GM23338 (cell line): ENCODE data around the gene CTNNA2. TPM values are rescaled to one million over a fixed set of nuclear protein-coding genes. Genes with fewer than 3 reads are reported as not detected.

Experiments used
- ATAC-seq: fragments of 200-7000 bp; cut with Tn5 transposase; 3 replicates; pipeline ENCODE4 v1.9.1; 2020
- DNase-seq: peaks from one replicate; pipeline ENCODE4 v3.0.0-alpha.2; 2015; ENCODE audit warnings: low spot score
- H2AFZ ChIP-seq: fragments of 200-600 bp; sonication (generic); 2 replicates; pipeline ENCODE4 v1.8.0; 2016; ENCODE audit warnings: antibody characterized with exemption, mild to moderate bottlenecking, moderate library complexity
- H3F3A ChIP-seq: fragments of 200-600 bp; sonication (generic); replicated peaks from 2 replicates; pipeline ENCODE4 v1.8.0; 2017; ENCODE audit warnings: antibody characterized with exemption, mixed run types, low read depth
- H3K27ac ChIP-seq: fragments of 200-600 bp; sonication (generic); 2 replicates; pipeline ENCODE4 v1.6.1; 2016; ENCODE audit warnings: low read depth
- H3K27me3 ChIP-seq: fragments of 200-600 bp; sonication (generic); 2 replicates; pipeline ENCODE4 v1.8.0; 2016; ENCODE audit warnings: mild to moderate bottlenecking, mixed run types, moderate library complexity; ENCODE audit not compliant: insufficient read depth
- H3K36me3 ChIP-seq: fragments of 200-600 bp; sonication (generic); 2 replicates; pipeline ENCODE4 v1.8.0; 2016; ENCODE audit warnings: mild to moderate bottlenecking; ENCODE audit not compliant: insufficient read depth
- H3K4me1 ChIP-seq: fragments of 200-600 bp; sonication (generic); 2 replicates; pipeline ENCODE4 v1.8.0; 2016; ENCODE audit warnings: mild to moderate bottlenecking, moderate library complexity; ENCODE audit not compliant: insufficient read depth
- H3K4me2 ChIP-seq: fragments of 200-600 bp; sonication (generic); 2 replicates; pipeline ENCODE4 v1.7.1; 2017; ENCODE audit warnings: mixed run types
- H3K4me3 ChIP-seq: fragments of 200-600 bp; sonication (generic); 2 replicates; pipeline ENCODE4 v1.6.1; 2016; ENCODE audit warnings: mixed run types
- H3K79me2 ChIP-seq: fragments of 200-600 bp; sonication (generic); replicated peaks from 2 replicates; pipeline ENCODE4 v1.8.0; 2017; ENCODE audit warnings: mild to moderate bottlenecking; ENCODE audit not compliant: insufficient read depth
- H3K9me2 ChIP-seq: fragments of 200-600 bp; sonication (generic); 2 replicates; pipeline ENCODE4 v1.8.0; 2017; ENCODE audit not compliant: insufficient read depth
- H4K20me1 ChIP-seq: fragments of 200-600 bp; sonication (generic); replicated peaks from 2 replicates; pipeline ENCODE4 v1.8.0; 2017; ENCODE audit warnings: mild to moderate bottlenecking; ENCODE audit not compliant: insufficient read depth
- H3K27ac Mint-ChIP-seq: 2 replicates; pipeline ENCODE4 v1.8.0; 2020; ENCODE audit warnings: inconsistent platforms, mild to moderate bottlenecking, moderate library complexity, mixed read lengths
- H3K27me3 Mint-ChIP-seq: 3 replicates; pipeline ENCODE4 v1.8.0; 2022; ENCODE audit warnings: low read depth, mild to moderate bottlenecking, moderate library complexity, mixed read lengths, inconsistent platforms; ENCODE audit not compliant: insufficient read depth, poor library complexity
- H3K36me3 Mint-ChIP-seq: 3 replicates; pipeline ENCODE4 v1.8.0; 2021; ENCODE audit warnings: low read depth, mild to moderate bottlenecking, inconsistent platforms, moderate library complexity, mixed read lengths
- H3K4me1 Mint-ChIP-seq: 3 replicates; pipeline ENCODE4 v1.8.0; 2020; ENCODE audit warnings: mild to moderate bottlenecking, inconsistent platforms, mixed read lengths
- H3K4me3 Mint-ChIP-seq: 3 replicates; pipeline ENCODE4 v1.8.0; 2021; ENCODE audit warnings: moderate library complexity, mild to moderate bottlenecking, inconsistent platforms, mixed read lengths
- H3K9me3 Mint-ChIP-seq: 3 replicates; pipeline ENCODE4 v1.8.0; 2020; ENCODE audit warnings: moderate library complexity, mild to moderate bottlenecking, inconsistent platforms, mixed read lengths
- EZH2 ChIP-seq: fragments of 200-600 bp; sonication (generic); IDR thresholded peaks from one replicate; pipeline ENCODE4 v1.8.0; 2017; ENCODE audit warnings: antibody characterized with exemption, mild to moderate bottlenecking, low read depth; ENCODE audit not compliant: unreplicated experiment
- EZH2phosphoT487 ChIP-seq: fragments of 200-600 bp; sonication (generic); IDR thresholded peaks from one replicate; pipeline ENCODE4 v1.8.1; 2018; ENCODE audit warnings: antibody characterized with exemption; ENCODE audit not compliant: unreplicated experiment
- NANOG ChIP-seq: IDR thresholded peaks from 2 replicates; pipeline ENCODE4 v1.6.1; 2016; ENCODE audit warnings: antibody characterized with exemption, borderline replicate concordance
- POLR2AphosphoS5 ChIP-seq: IDR thresholded peaks from 2 replicates; pipeline ENCODE4 v1.6.1; 2016; ENCODE audit warnings: antibody characterized with exemption, low read depth
- ZNF114 ChIP-seq: fragments of 250-450 bp; sonication (Bioruptor Pico); IDR thresholded peaks from 2 replicates; pipeline ENCODE4 v1.5.0; 2020; ENCODE audit warnings: mild to moderate bottlenecking, moderate library complexity
- ZNF331 ChIP-seq: fragments of 250-450 bp; sonication (Bioruptor Pico); IDR thresholded peaks from 2 replicates; pipeline ENCODE4 v1.5.0; 2020; ENCODE audit warnings: low read depth, mild to moderate bottlenecking, moderate library complexity
- polyA plus RNA-seq: library from polyadenylated mRNA; unstranded; fragments of >200 nt; fragmentation: Nextera tagmentation; extraction: Ambion mirVana; gene quantifications from 2 replicates; pipeline ENCODE4 v1.2.1, GENCODE V29; 2016
- total RNA-seq: library from RNA; depleted of rRNA; stranded (reverse); fragments of >200 nt; shearing (Covaris generic); gene quantifications from 2 replicates; pipeline ENCODE4 v1.2.3, GENCODE V29; 2014
- TF ChIP-seq, protein P1 (sequence below), 2 experiments: fragments of 200-600 bp in 1 of 2; sonication (generic) in 1 of 2; conservative IDR thresholded peaks; 2 replicates each; pipeline versions ENCODE4 v1.5.1 to v1.6.1; 2016 to 2017; ENCODE audit warnings: antibody characterized with exemption in 2 of 2, low read depth in 2 of 2, mild to moderate bottlenecking in 2 of 2, moderate library complexity in 1 of 2
- TF ChIP-seq, protein P2 (sequence below): fragments of 250-450 bp; sonication (Bioruptor Pico); IDR thresholded peaks from 2 replicates; pipeline ENCODE4 v1.5.0; 2020; ENCODE audit warnings: mild to moderate bottlenecking, moderate library complexity
- TF ChIP-seq, protein P3 (sequence below): IDR thresholded peaks from 2 replicates; pipeline ENCODE4 v1.6.1; 2016; ENCODE audit warnings: antibody characterized with exemption
- TF ChIP-seq, protein P4 (sequence below): IDR thresholded peaks from one replicate; pipeline ENCODE4 v1.6.1; 2018; ENCODE audit warnings: antibody characterized with exemption; ENCODE audit not compliant: unreplicated experiment

Gene CTNNA2
- total and polyA plus RNA-seq, 2 experiments from 2014 or later, result 6.4 to 15.6 TPM

DNA sequence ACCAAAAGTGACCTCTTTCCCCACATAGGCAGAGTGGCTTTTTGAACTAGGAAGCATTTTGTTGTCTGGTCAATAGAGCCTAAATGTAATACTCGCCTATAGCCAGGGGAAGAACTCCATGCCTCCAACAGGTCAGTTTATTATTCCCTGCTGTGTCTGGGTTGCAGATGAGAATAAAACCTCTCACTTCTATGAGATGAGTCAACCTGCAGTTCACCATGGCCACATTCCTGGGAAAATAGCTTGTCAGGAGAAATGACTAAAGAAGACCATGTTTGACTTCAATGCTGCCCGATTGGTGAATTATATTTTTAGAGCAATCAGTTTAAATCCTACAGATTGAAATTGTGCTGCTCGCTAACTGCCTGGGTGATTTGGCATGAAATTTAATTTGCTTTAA, 838.4 kb downstream of the CTNNA2 start (continued):
- TF ChIP-seq, protein P1, sequence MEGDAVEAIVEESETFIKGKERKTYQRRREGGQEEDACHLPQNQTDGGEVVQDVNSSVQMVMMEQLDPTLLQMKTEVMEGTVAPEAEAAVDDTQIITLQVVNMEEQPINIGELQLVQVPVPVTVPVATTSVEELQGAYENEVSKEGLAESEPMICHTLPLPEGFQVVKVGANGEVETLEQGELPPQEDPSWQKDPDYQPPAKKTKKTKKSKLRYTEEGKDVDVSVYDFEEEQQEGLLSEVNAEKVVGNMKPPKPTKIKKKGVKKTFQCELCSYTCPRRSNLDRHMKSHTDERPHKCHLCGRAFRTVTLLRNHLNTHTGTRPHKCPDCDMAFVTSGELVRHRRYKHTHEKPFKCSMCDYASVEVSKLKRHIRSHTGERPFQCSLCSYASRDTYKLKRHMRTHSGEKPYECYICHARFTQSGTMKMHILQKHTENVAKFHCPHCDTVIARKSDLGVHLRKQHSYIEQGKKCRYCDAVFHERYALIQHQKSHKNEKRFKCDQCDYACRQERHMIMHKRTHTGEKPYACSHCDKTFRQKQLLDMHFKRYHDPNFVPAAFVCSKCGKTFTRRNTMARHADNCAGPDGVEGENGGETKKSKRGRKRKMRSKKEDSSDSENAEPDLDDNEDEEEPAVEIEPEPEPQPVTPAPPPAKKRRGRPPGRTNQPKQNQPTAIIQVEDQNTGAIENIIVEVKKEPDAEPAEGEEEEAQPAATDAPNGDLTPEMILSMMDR (conservative IDR thresholded peaks at IDR 0.05; ENCODE audit: low read depth in 2 of 2), result no peak

DNA sequence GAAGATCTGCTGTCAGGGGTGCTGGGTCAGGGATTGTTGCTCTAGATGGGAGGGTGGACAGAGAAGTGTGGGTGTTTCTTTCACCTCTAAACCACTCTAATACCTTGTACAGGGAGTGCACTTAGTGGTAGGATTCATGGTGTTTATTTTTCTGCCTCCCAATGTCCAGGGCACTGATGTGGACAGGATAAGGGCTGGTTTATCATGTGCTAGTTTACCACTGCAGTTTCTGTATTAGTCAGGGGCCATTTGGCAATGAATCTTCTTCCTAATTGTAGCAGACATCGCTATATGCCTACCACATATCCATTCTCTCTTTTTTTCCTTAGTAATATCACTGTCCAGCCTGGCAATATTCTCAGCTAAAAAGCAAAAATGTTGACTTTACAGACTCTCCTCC, 842.0 kb downstream of the CTNNA2 start:
- ATAC-seq, result no peak
- no peaks in the 10 kb centered on the region for H3K36me3 ChIP-seq
- no peak overlapping the region for H2AFZ ChIP-seq
- H3K27me3 Mint-ChIP-seq, result peaks cover 2% of the 10 kb centered on the region
- H3F3A ChIP-seq, result no peaks in the 10 kb centered on the region
- no peak overlapping the region for H3K4me2 ChIP-seq
- H3K36me3 Mint-ChIP-seq, result no peaks in the 10 kb centered on the region
- H3K27me3 ChIP-seq, result peaks cover 10% of the 10 kb centered on the region; the same call in 1 of the 2 replicates
- H3K4me3 Mint-ChIP-seq, result no peak overlapping the region
- no peak overlapping the region for H3K4me3 ChIP-seq
- no peaks in the 10 kb centered on the region for H3K79me2 ChIP-seq
- no peak for DNase-seq
- H3K4me1 ChIP-seq, result peaks cover 1% of the 10 kb centered on the region; the same call in 1 of the 2 replicates
- H3K9me3 Mint-ChIP-seq, result no peaks in the 10 kb centered on the region
- H3K9me2 ChIP-seq, result no peaks in the 10 kb centered on the region
- no peak overlapping the region for H3K27ac ChIP-seq
- no peak overlapping the region for H3K27ac Mint-ChIP-seq
- H3K4me1 Mint-ChIP-seq, result peaks cover 10% of the 10 kb centered on the region
- H4K20me1 ChIP-seq, result no peaks in the 10 kb centered on the region; the same call in 1 of the 2 replicates
- no peak for TF ChIP-seq ZNF114 (CRISPR knock-in tag)
- TF ChIP-seq, protein P2, sequence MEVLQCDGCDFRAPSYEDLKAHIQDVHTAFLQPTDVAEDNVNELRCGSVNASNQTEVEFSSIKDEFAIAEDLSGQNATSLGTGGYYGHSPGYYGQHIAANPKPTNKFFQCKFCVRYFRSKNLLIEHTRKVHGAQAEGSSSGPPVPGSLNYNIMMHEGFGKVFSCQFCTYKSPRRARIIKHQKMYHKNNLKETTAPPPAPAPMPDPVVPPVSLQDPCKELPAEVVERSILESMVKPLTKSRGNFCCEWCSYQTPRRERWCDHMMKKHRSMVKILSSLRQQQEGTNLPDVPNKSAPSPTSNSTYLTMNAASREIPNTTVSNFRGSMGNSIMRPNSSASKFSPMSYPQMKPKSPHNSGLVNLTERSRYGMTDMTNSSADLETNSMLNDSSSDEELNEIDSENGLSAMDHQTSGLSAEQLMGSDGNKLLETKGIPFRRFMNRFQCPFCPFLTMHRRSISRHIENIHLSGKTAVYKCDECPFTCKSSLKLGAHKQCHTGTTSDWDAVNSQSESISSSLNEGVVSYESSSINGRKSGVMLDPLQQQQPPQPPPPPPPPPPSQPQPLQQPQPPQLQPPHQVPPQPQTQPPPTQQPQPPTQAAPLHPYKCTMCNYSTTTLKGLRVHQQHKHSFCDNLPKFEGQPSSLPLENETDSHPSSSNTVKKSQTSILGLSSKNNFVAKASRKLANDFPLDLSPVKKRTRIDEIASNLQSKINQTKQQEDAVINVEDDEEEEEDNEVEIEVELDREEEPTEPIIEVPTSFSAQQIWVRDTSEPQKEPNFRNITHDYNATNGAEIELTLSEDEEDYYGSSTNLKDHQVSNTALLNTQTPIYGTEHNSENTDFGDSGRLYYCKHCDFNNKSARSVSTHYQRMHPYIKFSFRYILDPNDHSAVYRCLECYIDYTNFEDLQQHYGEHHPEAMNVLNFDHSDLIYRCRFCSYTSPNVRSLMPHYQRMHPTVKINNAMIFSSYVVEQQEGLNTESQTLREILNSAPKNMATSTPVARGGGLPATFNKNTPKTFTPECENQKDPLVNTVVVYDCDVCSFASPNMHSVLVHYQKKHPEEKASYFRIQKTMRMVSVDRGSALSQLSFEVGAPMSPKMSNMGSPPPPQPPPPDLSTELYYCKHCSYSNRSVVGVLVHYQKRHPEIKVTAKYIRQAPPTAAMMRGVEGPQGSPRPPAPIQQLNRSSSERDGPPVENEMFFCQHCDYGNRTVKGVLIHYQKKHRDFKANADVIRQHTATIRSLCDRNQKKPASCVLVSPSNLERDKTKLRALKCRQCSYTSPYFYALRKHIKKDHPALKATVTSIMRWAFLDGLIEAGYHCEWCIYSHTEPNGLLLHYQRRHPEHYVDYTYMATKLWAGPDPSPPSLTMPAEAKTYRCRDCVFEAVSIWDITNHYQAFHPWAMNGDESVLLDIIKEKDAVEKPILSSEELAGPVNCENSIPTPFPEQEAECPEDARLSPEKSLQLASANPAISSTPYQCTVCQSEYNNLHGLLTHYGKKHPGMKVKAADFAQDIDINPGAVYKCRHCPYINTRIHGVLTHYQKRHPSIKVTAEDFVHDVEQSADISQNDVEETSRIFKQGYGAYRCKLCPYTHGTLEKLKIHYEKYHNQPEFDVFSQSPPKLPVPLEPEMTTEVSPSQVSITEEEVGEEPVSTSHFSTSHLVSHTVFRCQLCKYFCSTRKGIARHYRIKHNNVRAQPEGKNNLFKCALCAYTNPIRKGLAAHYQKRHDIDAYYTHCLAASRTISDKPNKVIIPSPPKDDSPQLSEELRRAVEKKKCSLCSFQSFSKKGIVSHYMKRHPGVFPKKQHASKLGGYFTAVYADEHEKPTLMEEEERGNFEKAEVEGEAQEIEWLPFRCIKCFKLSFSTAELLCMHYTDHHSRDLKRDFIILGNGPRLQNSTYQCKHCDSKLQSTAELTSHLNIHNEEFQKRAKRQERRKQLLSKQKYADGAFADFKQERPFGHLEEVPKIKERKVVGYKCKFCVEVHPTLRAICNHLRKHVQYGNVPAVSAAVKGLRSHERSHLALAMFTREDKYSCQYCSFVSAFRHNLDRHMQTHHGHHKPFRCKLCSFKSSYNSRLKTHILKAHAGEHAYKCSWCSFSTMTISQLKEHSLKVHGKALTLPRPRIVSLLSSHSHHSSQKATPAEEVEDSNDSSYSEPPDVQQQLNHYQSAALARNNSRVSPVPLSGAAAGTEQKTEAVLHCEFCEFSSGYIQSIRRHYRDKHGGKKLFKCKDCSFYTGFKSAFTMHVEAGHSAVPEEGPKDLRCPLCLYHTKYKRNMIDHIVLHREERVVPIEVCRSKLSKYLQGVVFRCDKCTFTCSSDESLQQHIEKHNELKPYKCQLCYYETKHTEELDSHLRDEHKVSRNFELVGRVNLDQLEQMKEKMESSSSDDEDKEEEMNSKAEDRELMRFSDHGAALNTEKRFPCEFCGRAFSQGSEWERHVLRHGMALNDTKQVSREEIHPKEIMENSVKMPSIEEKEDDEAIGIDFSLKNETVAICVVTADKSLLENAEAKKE (CRISPR knock-in tag), result no peak
- TF ChIP-seq NANOG, result no peak
- TF ChIP-seq, protein P3, sequence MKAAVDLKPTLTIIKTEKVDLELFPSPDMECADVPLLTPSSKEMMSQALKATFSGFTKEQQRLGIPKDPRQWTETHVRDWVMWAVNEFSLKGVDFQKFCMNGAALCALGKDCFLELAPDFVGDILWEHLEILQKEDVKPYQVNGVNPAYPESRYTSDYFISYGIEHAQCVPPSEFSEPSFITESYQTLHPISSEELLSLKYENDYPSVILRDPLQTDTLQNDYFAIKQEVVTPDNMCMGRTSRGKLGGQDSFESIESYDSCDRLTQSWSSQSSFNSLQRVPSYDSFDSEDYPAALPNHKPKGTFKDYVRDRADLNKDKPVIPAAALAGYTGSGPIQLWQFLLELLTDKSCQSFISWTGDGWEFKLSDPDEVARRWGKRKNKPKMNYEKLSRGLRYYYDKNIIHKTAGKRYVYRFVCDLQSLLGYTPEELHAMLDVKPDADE, result no peak
- TF ChIP-seq ZNF331 (CRISPR knock-in tag), result no peak
- TF ChIP-seq EZH2, result no peak
- no peak for TF ChIP-seq POLR2AphosphoS5
- TF ChIP-seq, protein P1 (conservative IDR thresholded peaks at IDR 0.05; ENCODE audit: low read depth in 2 of 2), result no peak
- TF ChIP-seq EZH2phosphoT487, result no peak
- TF ChIP-seq, protein P4, sequence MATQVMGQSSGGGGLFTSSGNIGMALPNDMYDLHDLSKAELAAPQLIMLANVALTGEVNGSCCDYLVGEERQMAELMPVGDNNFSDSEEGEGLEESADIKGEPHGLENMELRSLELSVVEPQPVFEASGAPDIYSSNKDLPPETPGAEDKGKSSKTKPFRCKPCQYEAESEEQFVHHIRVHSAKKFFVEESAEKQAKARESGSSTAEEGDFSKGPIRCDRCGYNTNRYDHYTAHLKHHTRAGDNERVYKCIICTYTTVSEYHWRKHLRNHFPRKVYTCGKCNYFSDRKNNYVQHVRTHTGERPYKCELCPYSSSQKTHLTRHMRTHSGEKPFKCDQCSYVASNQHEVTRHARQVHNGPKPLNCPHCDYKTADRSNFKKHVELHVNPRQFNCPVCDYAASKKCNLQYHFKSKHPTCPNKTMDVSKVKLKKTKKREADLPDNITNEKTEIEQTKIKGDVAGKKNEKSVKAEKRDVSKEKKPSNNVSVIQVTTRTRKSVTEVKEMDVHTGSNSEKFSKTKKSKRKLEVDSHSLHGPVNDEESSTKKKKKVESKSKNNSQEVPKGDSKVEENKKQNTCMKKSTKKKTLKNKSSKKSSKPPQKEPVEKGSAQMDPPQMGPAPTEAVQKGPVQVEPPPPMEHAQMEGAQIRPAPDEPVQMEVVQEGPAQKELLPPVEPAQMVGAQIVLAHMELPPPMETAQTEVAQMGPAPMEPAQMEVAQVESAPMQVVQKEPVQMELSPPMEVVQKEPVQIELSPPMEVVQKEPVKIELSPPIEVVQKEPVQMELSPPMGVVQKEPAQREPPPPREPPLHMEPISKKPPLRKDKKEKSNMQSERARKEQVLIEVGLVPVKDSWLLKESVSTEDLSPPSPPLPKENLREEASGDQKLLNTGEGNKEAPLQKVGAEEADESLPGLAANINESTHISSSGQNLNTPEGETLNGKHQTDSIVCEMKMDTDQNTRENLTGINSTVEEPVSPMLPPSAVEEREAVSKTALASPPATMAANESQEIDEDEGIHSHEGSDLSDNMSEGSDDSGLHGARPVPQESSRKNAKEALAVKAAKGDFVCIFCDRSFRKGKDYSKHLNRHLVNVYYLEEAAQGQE, result no peak
